Measurements from ENCODE around the gene BORCS8.
A peak's percentile ranks its signal among the peaks of the same experiment; 100 is the strongest.
"Not testable (repeated sequence)": the region's sequence is repeated elsewhere in the genome, so short reads cannot be mapped to it uniquely, and the experiment has no call there.

The BORCS8 gene

DNA sequence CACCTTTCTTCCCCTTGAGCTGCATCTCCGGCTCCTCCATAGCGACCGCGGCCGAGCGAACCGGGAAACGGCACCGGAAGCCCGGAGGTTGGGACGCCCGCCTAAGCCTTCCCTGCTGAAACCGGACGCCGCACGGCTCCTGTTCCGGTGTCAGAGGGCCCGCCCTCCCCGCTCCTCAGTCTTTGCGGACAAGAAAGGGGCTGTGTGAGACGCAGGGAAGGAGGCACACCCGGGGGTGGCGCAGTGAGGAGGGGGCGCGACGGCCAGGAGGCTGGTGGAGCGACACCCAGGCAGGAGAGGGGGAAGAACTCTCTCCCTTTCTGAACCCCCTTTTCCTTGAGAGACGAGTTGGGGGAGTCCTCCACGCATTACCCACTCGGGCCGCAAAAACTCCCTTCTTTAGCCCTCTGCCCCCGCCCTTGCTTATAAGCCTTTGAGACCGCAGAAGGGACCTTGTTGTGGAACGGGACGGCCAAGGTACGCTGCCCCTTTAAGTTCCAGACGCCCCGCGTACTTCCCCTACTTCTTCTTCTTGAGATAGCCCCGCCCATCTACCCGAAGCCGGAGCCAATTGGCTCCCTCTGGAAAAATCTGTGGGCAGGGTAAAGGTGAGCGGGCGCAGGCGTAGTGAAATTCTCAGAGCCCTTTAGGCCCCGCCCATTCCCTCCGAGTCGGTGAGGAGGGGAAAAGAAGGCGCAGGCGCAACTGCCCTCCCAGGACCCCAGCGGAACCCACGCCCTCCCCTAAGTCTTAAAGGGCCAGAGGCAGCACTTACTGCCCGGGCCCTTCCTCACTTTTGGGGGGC lies at the start of gene BORCS8, which contains the start of gene RFXANK:
Gene BORCS8, minus strand, starts transcription at position 75 of the 805 bp plus-strand sequence. Its CDS starts 35 bp downstream, at position 40.
Gene RFXANK, plus strand, starts transcription at position 181 of the 805 bp plus-strand sequence. CDS start 1,689 bp downstream, outside the sequence.
- DNase-seq (ENCODE audit: low read depth): peak; percentile 96

DNA sequence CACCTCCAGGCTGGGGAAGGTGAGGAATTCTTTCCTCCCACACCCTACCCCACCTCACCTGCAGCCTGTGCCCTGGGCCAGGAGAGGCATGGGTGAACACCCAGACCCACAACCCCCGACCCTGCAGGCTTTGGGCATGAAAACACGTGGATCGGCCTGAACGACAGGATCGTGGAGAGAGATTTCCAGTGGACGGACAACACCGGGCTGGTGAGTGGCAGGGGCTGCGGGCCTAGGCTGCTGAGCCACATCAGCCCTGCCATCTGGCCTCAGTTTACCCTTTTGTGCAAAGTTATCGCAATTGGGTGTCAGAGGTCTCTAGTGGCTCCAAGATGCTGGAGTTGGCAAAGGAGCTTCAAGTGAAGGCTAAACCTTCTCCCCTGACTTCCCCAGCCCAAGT lies 48.5 kb upstream of the BORCS8 start:
- DNase-seq (ENCODE audit: low read depth): no peak

DNA sequence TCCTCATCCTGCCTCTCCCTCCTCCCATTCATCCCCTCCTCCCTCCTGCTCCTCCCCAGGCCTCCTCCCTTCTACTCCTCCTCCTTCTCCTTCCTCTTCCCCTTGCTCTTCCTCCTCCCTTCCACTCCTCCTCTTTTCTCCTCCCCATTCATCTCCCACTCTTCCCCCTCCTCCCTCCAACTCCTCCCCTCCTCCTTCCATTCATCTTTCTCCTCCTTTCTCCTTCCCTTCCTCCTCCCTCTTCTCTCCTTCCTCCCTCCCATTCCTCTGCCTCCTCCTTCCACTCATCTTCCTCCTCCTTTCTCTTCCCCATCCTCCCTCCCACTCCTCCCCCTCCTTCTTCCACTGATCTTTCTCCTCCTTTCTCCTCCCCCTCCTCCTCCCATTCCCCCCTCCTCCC lies 47.7 kb upstream of the BORCS8 start:
- DNase-seq (ENCODE audit: low read depth): no peak

DNA sequence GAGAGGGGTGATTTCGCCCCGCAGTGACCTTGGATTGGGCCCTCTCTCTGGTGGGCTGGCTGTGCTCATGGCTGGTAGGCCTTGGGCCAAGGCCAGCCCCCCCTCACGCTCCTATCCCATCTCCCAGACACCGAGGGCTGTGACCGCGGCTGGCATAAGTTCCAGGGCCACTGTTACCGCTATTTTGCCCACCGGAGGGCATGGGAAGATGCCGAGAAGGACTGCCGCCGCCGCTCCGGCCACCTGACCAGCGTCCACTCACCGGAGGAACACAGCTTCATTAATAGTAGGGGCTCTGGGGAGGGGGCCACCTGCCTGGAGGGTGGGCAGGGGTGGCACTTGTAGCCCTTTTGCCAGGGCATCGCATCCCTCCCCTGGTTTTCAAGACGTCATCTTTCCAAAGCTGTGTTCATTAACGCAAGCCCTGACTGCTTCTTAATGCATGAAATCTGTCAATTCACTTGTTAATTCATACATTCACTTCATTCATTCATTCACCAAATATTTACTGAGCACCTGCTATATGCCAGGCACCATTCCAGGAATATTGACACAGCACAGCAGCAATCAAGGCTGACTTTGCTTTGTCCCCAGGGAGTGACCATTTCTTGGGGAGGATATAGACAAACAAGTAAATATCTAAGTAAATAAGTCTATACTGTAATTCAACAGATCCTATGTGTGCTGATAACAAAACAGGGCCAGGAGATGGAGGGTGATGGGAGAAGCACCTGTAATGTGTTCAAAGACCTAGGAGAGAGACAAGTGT lies 46.4 kb upstream of the BORCS8 start:
- no peak for DNase-seq (ENCODE audit: low read depth)

DNA sequence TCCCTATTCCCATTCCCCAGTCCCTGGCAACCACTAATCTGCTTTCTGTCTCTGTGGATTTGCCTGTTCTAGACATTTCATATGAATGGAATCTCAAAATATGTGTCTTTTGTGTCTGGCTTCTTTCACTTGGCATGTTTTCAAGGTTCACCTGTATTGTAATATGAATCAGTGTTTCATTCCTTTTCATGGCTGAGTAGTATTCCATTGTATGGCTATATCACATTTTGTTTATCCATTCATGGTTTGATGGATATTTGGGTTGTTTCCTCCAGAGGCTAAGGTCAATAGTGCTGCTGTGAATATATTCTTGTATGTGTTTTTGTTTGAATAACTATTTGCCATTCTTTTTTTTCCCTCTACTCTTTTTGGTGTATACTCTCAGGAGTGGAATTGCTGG lies 44.2 kb upstream of the BORCS8 start:
- DNase-seq (ENCODE audit: low read depth): no peak

DNA sequence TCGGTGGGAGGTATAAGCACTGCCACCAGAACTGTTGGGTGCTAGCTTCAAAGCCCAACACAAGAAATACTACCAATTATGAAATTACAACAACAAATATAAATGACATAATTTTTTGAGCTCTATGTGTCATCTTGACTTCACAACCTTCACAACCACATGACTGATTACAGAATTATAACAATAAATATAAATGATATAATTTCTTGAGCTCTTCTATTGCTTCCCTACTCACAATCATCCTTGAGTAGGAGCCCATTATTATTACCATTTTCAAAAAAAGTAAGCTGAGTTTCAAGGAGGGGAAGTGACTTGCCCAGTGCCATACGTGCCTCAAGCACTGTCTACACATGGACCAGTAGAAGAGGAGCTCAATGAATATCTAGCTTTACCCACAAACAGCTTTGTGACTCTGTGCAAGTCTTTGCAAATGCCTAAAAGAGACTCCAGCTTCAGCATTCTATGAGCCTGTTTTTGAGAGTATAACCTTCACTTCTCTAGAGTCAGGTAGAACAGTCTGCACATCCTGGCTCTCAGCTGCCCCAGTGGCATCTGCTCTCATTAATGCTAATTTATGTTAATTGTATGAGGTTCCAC lies 42.4 kb upstream of the BORCS8 start:
- DNase-seq (ENCODE audit: low read depth): no peak

DNA sequence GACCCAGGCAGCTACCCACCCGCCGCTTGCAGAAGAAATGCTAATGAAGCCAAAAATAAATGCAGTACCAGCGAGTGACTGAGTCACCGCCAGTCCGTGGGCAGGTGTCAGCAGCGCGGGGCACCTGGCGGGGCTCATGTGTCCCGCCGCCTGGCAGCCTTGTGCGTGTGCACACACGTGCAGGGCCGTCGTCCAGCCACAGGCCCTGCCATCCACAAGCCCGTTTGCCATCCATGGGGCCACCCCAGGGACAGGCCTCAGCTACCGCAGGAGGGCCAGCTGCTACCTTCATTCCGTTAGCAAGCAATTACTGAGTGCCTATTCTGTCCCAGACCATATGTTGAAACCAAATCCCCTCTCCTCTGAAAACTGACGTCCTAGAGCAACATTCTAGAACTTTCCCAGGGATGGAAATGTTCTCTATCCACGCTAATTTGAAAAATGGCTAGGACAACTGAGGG lies 40.3 kb upstream of the BORCS8 start:
- DNase-seq (ENCODE audit: low read depth): no peak

DNA sequence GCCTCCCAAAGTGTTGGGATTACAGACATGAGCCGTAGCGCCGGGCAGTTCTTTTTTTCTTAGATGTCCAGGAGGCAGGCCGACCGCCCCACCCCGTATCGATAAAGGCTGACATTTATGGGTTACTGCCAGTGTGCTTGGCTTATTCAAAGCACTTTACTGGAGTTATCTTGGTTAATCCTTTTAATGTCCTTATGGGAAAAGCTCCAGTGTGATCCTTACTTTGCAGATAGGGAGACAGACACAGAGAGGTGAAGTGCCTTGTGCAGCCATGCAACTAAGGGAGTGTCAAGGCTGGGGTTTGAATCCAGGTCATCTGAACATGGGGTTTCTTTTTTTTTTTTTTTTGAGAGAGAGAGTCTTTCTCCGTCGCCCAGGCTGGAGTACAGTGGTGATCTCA lies 39.0 kb upstream of the BORCS8 start:
- DNase-seq (ENCODE audit: low read depth): no peak

DNA sequence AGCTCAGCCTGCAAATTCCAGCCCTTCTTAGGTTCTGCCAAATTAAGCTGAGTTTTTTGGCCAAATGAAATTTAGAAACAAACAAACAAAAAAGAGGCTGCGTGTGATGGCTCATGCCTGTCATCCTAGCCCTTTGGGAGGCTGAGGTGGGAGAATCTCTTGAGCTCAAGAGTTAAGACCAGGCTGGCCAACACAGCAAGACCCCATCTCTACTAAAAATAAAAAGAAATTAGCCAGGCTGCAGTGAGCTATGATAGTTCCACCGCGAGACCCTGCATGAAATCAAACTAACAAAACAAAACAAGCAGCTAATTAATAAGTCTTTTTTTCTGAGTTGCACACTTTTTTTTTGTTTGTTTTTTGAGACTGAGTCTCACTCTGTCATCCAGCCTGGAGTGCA lies 37.7 kb upstream of the BORCS8 start:
- DNase-seq (ENCODE audit: low read depth): no peak

DNA sequence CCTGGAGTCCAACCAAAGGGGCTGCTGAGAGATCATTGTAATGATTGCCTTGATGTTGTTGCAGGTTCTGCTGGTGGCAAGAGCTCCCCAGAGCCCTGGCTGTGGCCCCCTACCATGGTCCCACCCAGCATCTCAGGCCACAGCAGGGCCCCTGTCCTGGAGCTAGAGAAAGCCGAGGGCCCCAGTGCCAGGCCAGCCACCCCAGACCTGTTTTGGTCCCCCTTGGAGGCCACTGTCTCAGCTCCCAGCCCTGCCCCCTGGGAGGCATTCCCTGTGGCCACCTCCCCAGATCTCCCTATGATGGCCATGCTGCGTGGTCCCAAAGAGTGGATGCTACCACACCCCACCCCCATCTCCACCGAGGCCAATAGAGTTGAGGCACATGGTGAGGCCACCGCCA lies 35.3 kb upstream of the BORCS8 start:
- DNase-seq (ENCODE audit: low read depth): no peak

DNA sequence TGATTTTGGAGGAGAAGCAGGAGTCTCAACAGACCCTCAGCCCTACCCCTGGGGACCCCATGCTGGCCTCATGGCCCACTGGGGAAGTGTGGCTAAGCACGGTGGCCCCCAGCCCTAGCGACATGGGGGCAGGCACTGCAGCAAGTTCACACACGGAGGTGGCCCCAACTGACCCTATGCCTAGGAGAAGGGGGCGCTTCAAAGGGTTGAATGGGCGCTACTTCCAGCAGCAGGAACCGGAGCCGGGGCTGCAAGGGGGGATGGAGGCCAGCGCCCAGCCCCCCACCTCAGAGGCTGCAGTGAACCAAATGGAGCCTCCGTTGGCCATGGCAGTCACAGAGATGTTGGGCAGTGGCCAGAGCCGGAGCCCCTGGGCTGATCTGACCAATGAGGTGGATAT lies 34.7 kb upstream of the BORCS8 start:
- no peak for DNase-seq (ENCODE audit: low read depth)

DNA sequence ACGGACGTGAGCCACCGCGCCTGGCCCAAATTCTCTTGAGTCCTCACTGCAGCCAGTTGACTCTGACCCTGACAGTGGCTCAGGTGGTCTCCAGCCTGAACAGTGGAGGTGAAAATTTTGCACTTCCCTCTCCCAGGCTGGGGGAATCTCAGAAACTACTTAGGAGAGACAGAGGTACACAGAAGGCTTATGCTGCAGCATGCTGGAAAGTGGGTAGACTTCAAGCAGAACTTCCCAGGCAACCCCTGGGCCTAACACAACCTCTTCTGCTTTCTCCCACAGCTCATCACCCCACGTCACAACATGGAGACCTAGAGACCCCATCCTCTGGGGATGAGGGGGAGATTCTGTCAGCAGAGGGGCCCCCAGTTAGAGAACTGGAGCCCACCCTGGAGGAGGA lies 34.3 kb upstream of the BORCS8 start:
- no peak for DNase-seq (ENCODE audit: low read depth)

DNA sequence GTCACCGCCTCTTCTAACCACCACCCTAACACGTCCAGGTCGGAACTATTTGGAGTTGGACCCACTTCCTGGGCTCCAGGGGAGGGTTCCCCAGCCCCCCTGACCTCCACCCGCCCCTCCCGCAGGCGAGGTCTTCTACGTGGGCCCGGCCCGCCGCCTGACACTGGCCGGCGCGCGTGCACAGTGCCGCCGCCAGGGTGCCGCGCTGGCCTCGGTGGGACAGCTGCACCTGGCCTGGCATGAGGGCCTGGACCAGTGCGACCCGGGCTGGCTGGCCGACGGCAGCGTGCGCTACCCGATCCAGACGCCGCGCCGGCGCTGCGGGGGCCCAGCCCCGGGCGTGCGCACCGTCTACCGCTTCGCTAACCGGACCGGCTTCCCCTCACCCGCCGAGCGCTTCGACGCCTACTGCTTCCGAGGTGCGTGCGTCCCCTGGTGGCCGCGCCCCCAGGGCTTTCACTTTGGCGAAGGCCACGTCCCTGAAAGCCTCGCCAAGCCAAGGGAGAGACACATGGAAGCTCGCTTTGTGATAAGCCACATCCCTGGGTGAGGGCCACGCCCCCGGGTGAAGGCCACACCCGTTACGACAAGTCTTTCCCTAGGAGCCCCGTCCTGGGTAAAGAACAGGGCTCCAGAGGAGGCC lies 33.0 kb upstream of the BORCS8 start:
- DNase-seq (ENCODE audit: low read depth): peak; percentile 66

DNA sequence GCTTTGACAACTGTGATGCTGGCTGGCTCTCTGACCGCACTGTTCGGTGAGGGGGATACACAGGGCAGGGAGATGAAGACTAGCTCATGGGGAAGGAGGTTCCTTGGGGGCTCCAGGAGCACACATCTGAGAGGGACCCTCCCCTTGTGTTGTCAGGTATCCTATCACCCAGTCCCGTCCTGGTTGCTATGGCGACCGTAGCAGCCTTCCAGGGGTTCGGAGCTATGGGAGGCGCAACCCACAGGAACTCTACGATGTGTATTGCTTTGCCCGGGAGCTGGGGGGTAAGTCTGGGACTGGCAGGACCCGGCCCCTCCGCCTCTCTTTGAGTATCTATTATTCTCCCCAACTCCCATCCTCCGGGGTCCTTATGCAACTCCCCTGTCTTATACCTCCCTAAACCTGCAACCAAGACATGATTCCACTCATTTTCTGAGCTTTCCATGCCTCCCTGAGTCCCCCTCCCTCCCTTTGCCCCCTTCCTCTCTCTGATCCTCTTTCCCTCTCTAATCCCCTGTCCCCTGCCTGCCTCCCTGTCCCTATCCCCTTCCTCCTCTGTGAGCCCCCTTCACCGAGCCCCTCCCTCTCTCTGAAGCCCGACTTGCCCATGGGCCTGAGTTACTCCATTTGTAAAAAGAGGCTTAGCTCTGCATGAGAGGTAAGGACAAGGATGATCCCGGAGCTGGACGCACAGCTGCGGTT lies 32.3 kb upstream of the BORCS8 start:
- DNase-seq (ENCODE audit: low read depth): no peak

DNA sequence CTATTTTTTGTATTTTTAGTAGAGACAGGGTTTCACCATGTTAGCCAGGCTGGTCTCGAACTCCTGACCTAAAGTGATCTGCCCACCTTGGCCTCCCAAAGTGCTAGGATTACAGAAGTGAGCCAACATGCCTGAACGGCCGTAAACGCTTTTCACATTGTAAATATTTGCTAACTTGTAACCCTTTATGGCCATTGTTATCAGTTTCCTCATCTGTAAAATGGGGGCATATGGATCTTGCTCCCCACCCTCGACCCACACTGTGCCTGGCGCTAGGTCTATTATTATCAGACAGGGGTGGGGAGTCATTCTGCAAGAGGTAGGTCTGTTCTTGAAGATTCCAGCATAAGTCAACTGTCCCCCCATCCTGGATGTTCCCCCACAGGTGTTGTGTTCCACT lies 31.7 kb upstream of the BORCS8 start:
- DNase-seq (ENCODE audit: low read depth): no peak

DNA sequence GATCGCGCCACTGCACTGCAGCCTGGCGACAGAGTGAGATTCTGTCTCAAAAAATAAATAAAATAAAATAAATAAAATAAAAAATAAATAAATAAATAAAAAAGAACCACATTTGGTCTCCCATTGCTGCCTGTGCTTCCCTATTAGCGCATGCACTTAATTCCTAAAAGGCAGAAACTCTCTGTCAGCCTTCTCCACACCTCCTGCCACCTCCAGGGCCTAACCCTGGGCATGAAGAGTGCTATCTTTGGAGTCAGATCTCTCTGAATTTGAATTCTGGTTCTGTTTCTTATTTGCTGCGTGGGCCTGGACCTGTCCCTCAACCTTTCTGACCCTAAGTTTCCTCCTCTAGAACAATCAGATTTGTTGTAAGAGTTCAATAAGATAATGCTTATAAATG lies 31.1 kb upstream of the BORCS8 start:
- DNase-seq (ENCODE audit: low read depth): no peak

DNA sequence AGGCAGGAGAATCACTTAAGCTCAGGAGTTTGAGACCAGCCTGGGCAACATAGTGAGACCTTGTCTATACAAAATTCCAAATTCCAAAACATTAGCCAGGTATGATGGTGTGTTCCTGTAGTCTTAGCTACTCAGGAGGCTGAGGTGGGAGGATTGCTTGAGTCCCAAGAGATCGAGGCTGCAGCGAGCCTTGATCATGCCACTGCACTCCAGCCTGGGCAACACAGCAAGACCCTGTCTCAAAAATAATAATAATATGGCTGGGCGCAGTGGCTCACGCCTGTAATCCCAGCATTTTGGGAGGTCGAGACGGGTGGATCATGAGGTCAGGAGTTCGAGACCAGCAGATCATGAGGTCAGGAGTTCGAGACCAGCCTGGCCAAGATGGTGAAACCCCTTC lies 29.0 kb upstream of the BORCS8 start:
- not testable (repeated sequence) for DNase-seq (ENCODE audit: low read depth)

DNA sequence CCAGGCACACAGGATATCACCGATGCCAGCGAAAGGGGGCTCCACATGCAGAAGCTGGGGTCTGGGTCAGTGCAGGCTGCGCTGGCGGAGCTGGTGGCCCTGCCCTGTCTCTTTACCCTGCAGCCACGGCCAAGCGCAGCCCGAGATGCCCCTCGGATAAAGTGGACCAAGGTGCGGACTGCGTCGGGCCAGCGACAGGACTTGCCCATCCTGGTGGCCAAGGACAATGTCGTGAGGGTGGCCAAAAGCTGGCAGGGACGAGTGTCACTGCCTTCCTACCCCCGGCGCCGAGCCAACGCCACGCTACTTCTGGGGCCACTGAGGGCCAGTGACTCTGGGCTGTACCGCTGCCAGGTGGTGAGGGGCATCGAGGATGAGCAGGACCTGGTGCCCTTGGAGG lies 27.0 kb upstream of the BORCS8 start:
- DNase-seq (ENCODE audit: low read depth): no peak

DNA sequence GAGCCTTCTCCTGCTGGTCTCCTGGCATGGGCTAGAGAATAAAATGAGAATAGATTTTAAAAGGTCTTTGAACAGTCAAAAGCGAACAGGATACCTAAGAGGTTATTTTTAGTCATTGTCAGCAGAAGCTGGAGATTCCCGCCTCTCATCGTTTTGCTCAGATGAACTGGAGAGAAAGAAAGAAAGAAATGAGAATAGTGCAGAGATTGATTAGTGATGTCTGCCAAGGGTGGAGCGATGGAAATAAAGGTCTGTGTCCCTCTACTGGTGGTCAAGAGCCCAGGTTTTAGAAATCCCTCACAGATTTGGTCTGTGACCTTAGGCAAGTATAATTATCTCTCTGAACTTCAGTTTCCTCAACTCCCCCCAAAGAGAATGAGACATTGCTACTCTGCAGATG lies 25.1 kb upstream of the BORCS8 start:
- DNase-seq (ENCODE audit: low read depth): no peak

DNA sequence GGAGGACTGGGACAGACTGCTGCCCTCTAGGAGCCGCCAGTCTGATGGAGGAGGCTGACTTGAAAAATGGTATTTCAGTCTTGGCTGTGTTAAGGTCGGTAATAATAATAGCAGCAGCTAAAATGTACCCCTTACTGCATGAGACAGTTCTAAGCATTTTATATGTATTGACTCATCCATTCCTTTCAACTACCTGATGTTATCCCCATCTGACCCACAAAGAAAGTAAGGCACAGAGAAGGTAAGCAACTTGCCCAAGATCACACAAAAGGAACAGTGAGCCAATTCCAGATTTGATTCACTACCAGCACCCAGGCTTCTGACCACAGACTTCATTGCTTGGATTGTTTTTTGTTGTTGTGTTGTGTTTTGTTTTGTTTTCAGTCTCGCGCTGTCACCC lies 23.8 kb upstream of the BORCS8 start:
- no peak for DNase-seq (ENCODE audit: low read depth)

DNA sequence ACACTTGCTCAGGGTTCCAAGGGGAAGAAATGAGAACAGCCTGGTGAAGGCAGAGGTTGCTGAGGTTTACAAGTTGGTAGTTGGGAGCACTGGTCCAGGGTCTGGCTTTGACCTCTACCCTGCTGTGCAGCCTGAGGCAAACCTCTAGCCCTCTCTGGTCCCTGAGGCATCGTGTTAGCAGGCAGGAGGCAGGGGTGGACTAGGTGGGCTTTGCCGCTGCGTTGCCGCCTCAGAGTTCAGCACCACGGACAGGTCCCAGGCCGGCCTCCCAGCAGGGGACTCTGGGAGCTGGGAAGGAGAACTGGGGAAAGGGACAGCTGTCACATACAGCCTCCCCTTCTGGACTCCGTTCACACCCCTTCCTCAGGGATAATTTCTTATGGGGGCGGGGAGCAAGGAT lies 22.9 kb upstream of the BORCS8 start:
- DNase-seq (ENCODE audit: low read depth): no peak

DNA sequence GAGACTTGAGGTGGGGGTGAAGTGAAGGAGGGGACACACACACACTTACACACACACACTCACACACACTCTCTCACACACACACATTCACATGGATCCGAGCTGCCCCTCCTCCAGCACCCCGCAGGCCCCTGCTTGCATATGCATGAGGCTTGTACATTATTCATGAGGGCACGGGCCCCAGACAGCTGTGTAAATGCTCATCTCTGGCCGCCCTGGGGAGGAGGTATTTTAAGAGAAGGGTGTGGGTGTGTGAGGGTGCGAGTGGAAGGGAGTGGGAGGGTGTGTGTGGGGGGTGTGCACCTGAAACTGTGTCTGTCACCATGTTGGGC lies 22.2 kb upstream of the BORCS8 start:
- no peak for DNase-seq (ENCODE audit: low read depth)
